ENCODE data around the gene CLASP1.
"Not testable (repeated sequence)": the region's sequence is repeated elsewhere in the genome, so short reads cannot be mapped to it uniquely, and the experiment has no call there.

The CLASP1 gene

DNA sequence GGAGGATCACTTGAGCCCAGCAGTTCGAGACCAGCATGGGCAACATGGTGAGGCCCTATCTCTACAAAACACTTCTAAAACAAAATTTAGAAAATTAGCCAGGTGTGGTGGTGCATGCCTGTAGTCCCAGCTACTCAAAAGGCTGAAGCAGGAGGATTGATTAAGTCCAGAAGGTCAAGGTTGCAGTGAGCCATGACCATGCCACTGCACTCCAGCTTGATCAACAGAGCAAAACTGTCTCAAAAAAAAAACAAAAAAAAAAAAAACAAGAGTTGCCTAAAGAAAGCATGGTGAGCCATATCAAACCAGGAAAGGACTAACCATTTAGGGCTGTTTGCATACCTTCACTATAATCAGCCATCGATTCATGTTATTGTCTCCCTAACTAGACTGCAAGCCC, 4.5 kb downstream of the CLASP1 start:
- no peak for ATAC-seq
- H3K9me3 Mint-ChIP-seq: no peaks in the 10 kb centered on the region
- H3K27me3 Mint-ChIP-seq: no peaks in the 10 kb centered on the region
- peaks cover 38% of the 10 kb centered on the region for H3K4me1 Mint-ChIP-seq
- H3K4me3 Mint-ChIP-seq: no peak overlapping the region
- no peak overlapping the region for H3K27ac Mint-ChIP-seq
- H3K36me3 Mint-ChIP-seq: peaks cover 3% of the 10 kb centered on the region

GRCh38 chr2:121643877-121644276, 5.4 kb downstream of the CLASP1 start:
- H3K4me3 Mint-ChIP-seq: no peak overlapping the region
- no peaks in the 10 kb centered on the region for H3K27me3 Mint-ChIP-seq
- H3K27ac Mint-ChIP-seq: no peak overlapping the region
- ATAC-seq: no peak
- H3K9me3 Mint-ChIP-seq: no peaks in the 10 kb centered on the region
- H3K36me3 Mint-ChIP-seq: peaks cover 11% of the 10 kb centered on the region
- H3K4me1 Mint-ChIP-seq: peaks cover 38% of the 10 kb centered on the region

DNA sequence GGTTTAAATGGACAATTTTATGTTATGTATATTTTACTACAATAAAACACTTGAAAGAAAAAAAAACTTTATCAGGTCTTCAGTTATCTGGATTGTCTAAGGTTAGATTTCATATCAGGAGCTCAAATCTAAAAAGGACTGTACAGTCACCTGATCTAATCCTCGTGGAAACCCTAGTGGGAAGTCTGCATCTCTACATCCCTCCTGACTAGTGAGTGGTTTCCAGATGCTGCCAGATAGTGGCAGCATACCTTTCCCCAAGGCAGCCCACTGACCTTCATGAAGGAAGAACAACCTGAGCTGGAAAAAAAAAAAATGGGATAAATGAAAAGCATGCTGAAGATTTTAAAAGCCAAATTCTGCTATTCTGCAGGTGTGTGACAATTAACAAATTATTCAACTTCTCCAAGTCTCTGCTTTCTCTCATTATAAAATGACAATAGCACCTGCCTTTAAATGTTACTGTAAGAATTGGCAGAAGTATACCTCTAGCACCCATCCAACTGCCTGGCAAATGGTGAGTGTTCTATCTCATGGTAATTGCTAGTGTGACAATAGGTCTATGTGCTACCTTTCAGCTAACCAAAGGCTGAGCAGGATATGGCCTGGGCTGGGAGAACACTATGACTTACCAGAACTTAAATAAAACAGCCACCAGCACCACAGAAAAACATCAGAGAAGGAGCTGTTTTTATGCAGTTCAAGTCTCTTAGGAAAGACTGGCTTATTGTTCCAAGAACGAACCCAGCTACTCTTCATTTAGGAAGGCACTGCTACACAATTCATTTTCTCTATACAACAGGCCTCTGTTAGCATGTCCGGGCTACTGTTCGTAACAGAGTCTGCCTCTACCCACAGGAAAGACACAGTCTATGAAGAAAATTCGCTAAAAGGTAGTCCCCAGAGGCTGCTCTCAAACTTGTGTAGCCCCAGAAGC, 8.6 kb downstream of the CLASP1 start:
- Mint-ChIP-seq H3K27ac (no peak overlapping the region), H3K4me3 (no peak overlapping the region)

GRCh38 chr2:121639846-121640245, 9.4 kb downstream of the CLASP1 start:
- Mint-ChIP-seq H3K4me1 (peaks cover 11% of the 10 kb centered on the region), H3K36me3 (peaks cover 21% of the 10 kb centered on the region)
- ATAC-seq, H3K4me3 Mint-ChIP-seq, H3K27me3 Mint-ChIP-seq, H3K27ac Mint-ChIP-seq, H3K9me3 Mint-ChIP-seq: not testable (repeated sequence)

More for the DNA sequence above, 8.6 kb downstream of the CLASP1 start:
- no peak for ATAC-seq
- Mint-ChIP-seq H3K36me3 (peaks cover 21% of the 10 kb centered on the region), H3K27me3 (no peaks in the 10 kb centered on the region), H3K4me1 (peaks cover 14% of the 10 kb centered on the region), H3K9me3 (no peaks in the 10 kb centered on the region)

DNA sequence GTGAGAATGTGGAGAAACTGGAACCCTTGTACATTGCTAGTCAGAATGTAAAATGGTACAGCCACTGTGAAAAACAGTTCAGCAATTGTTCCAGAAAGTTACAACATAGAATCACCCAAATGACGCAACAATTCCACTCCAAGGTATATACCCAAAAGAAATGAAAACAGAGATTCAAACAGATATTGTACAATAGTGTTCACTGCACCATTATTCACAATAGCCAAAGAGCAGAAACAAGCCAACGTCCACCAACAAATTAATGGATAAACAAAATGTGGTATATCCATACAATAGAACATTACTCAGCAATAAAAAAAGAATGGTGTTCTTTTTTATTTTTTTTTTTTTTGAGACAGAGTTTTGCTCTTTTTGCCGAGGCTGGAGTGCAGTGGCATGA, 10.9 kb downstream of the CLASP1 start:
- Mint-ChIP-seq H3K27me3 (no peaks in the 10 kb centered on the region), H3K9me3 (no peaks in the 10 kb centered on the region), H3K4me1 (peaks cover 19% of the 10 kb centered on the region), H3K4me3 (no peak overlapping the region), H3K36me3 (peaks cover 26% of the 10 kb centered on the region), H3K27ac (no peak overlapping the region)
- no peak for ATAC-seq

DNA sequence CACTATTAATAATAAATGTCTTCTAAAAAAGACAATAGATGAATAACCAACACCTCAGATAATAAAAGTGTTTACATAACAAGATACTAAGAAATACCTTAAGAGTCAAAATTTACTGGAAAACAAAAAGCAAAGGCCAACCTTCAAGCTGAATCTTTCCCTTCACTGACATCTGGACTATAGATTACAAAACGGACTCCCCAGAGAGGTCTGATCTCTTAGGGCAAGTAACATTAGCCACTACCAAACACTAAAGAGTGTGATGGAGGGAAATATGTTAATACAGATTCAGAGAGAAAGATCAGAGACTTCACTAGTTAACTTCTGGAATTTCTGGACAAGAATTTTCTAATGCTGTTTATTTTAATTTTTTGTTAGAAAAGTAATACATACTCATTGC, 13.9 kb downstream of the CLASP1 start:
- Mint-ChIP-seq H3K36me3 (peaks cover 26% of the 10 kb centered on the region), H3K4me1 (peaks cover 23% of the 10 kb centered on the region), H3K9me3 (no peaks in the 10 kb centered on the region), H3K27ac (peak overlapping the region; percentile 58), H3K27me3 (no peaks in the 10 kb centered on the region), H3K4me3 (no peak overlapping the region)
- no peak for ATAC-seq

DNA sequence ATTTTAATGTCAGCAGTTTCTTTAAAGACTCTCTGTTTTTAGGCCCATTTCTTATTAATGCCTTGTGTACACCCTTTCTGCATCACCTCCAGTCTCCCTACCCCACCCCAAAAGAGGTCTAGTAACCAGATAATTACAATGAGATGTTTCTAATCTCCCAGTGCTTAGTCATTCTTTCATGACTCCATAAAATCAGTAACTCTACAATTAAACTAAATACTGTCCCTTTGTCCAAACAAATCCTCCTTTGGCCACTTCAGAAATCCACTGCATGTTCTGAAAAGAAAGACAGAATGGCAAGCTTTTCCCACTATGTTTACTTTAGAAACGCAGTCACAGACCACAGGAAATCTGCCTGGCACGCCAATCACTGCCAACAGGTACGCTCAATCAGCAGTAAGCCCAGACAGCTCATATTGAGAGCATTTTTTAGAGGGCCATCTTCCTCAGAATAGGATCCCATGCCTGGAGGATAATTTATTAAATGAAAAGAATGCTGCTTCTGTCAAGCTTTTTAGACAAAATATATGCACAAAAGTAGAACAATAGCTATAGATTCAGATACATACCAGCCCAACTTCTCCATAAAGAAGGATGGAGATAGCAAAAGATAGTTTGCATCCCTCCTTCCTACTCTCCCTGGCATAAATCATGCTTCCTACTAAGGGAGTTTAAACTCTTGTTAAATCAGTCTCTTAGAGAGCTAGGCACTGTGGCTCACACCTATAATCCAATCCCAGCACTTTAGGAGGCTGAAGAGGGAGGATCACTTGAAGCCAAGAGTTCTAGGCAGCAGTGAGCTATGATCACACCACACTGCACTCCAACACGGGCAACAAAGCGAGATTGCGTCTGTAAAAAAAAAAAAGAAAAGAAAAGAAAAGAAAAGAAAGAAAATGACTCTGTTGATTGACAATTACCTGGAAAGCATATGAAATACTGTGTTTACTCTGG, 14.6 kb downstream of the CLASP1 start:
- Mint-ChIP-seq H3K36me3 (peaks cover 23% of the 10 kb centered on the region), H3K9me3 (no peaks in the 10 kb centered on the region), H3K27me3 (no peaks in the 10 kb centered on the region), H3K27ac (peak overlapping the region; percentile 58), H3K4me3 (no peak overlapping the region), H3K4me1 (peaks cover 23% of the 10 kb centered on the region)
- ATAC-seq: no peak

GRCh38 chr2:121633463-121633862, 15.8 kb downstream of the CLASP1 start:
- peak overlapping the region; percentile 58 for H3K27ac Mint-ChIP-seq
- ATAC-seq: no peak

DNA sequence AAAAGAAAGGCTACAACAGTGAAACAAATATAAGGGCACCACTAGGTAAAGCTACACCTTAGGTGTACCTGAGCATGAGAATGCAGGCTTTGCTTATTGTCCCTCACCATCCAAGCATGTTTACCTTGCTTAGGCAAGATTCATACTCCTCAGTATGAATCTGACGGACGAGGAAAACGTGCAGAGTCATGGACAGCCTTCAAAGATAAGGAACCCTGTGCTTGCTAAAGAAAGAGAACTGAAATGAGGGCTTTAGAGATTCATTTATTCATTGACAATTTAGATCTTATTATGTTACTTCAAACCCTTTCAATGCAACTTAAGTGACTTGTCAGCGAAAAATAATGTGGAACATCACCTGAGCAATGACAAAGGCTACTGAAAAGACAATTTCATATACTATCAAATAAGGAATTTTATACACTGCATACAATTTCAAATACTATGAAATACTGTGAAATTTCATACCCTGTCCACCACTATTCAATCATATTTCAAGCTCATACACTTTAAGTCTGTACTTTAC, 21.7 kb downstream of the CLASP1 start:
- H3K4me1 Mint-ChIP-seq: peaks cover 7% of the 10 kb centered on the region
- H3K4me3 Mint-ChIP-seq: no peak overlapping the region
- no peaks in the 10 kb centered on the region for H3K27me3 Mint-ChIP-seq
- no peak overlapping the region for H3K27ac Mint-ChIP-seq
- H3K9me3 Mint-ChIP-seq: peaks cover 3% of the 10 kb centered on the region
- H3K36me3 Mint-ChIP-seq: peaks cover 10% of the 10 kb centered on the region
- no peak for ATAC-seq

More at GRCh38 chr2:121633463-121633862, 15.8 kb downstream of the CLASP1 start:
- H3K4me3 Mint-ChIP-seq: no peak overlapping the region
- H3K27me3 Mint-ChIP-seq: no peaks in the 10 kb centered on the region
- peaks cover 23% of the 10 kb centered on the region for H3K4me1 Mint-ChIP-seq
- peaks cover 14% of the 10 kb centered on the region for H3K36me3 Mint-ChIP-seq
- no peaks in the 10 kb centered on the region for H3K9me3 Mint-ChIP-seq

DNA sequence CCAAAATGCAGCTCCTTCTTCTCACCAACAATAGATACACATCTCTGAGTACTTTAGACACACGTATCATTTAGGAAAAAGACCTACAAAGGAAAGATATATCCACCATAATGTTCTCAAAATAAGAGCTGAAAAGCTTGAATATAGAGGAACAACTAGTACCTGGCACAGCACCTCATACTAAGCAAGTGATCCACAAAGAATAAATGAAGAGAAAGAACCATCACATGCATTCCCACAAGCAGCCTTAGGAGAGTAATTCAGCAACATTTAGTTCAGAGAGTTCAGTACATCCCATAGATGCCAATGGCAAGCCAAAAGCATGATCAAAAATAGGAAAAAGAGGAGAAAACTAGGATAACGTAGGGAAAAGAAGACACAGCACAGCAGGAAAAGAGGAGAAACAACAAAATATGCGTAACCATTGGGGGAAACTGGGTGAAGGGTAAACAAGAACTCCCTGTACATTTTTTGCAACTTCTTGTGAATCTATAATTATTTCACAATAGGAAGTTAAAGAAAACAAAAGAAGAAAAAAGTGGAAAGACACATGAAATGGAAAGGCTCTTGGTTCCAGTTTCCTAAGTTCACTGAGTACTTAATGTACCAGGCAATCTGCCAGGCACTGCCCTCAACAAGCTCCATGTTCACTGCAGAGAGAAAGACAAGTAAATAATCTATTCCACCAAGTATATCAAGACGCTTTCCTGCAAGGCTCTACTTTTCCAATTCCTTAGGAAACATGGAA, 22.3 kb downstream of the CLASP1 start:
- ATAC-seq: no peak
- Mint-ChIP-seq H3K4me1 (peaks cover 7% of the 10 kb centered on the region), H3K27me3 (no peaks in the 10 kb centered on the region), H3K36me3 (peaks cover 10% of the 10 kb centered on the region), H3K4me3 (no peak overlapping the region), H3K27ac (no peak overlapping the region), H3K9me3 (peaks cover 3% of the 10 kb centered on the region)

DNA sequence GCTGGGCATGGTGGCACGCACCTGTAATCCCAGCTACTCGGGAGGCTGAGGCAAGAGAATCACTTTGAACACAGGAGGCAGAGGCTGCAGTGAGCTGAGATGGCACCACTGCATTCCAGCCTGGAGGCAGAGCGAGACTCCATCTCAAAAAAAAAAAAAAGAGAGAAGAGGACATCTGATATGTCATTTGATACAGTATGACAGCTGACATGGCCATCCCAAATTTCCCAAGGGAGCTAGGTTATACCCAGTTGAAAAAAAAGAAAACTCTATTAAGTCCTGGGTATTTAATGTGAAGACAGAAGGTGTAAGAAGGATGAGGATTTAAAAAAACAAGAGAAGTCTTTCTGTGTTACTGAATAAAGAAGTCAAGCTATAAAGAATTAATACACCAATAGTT, 23.3 kb downstream of the CLASP1 start:
- no peak for ATAC-seq
- no peak overlapping the region for H3K27ac Mint-ChIP-seq

GRCh38 chr2:121617042-121617599, 32.1 kb downstream of the CLASP1 start:
- Mint-ChIP-seq H3K36me3 (peaks cover 12% of the 10 kb centered on the region), H3K27me3 (no peaks in the 10 kb centered on the region), H3K9me3 (no peaks in the 10 kb centered on the region), H3K4me1 (no peaks in the 10 kb centered on the region), H3K4me3 (no peak overlapping the region), H3K27ac (no peak overlapping the region)
- ATAC-seq: peak; percentile 51

More for the DNA sequence above, 23.3 kb downstream of the CLASP1 start:
- no peak overlapping the region for H3K4me3 Mint-ChIP-seq
- peaks cover 10% of the 10 kb centered on the region for H3K36me3 Mint-ChIP-seq
- no peaks in the 10 kb centered on the region for H3K27me3 Mint-ChIP-seq
- H3K4me1 Mint-ChIP-seq: peaks cover 7% of the 10 kb centered on the region
- peaks cover 3% of the 10 kb centered on the region for H3K9me3 Mint-ChIP-seq

DNA sequence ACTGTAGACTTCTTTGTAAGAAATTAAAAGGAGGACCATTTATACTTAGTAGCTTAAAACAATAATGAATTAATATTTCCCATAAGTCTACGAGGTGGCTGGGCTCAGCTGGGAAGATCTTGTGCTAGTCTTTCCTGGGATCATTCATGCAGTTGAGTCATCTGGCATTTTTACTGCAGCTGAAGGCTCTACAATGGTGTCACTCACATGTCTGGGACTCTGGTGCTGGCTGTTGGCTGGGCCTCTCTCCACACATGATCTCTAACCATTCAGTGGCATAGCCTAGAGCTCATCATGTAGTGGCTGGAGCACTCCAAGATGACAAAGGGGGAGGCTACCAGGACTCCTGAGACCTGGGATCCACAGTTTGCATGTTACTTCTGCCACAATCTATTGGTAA, 35.5 kb downstream of the CLASP1 start:
- Mint-ChIP-seq H3K27me3 (no peaks in the 10 kb centered on the region), H3K36me3 (peaks cover 12% of the 10 kb centered on the region)
- no peak for ATAC-seq

GRCh38 chr2:121613152-121613551, 36.1 kb downstream of the CLASP1 start:
- H3K9me3 Mint-ChIP-seq: no peaks in the 10 kb centered on the region
- H3K4me3 Mint-ChIP-seq: no peak overlapping the region
- no peaks in the 10 kb centered on the region for H3K4me1 Mint-ChIP-seq
- peaks cover 12% of the 10 kb centered on the region for H3K36me3 Mint-ChIP-seq
- H3K27me3 Mint-ChIP-seq: no peaks in the 10 kb centered on the region
- ATAC-seq: no peak
- no peak overlapping the region for H3K27ac Mint-ChIP-seq

More for the DNA sequence above, 35.5 kb downstream of the CLASP1 start:
- Mint-ChIP-seq H3K27ac (no peak overlapping the region), H3K9me3 (no peaks in the 10 kb centered on the region), H3K4me1 (no peaks in the 10 kb centered on the region), H3K4me3 (no peak overlapping the region)

Data from stimulated activated memory B cell treated with anti-CD40 and anti-IgM and Interleukin-4, amounts not matched to agents 10 μg/mL and 1 μg/mL and 100 μg/mL, for 72 hours (primary cell).